Urothelium cell line (cell line): ENCODE data around the gene FBLN7.

Experiments
- DNase-seq: peaks from one replicate; pipeline ENCODE4 v3.0.0; 2011; ENCODE audit warnings: low spot score, mixed read lengths
- FAIRE-seq: peaks from 2 replicates; lab custom pipeline; 2011; peaks lifted over from hg19 to GRCh38; lab: Jason Lieb, UNC

The FBLN7 gene

GRCh38 chr2:112220186-112220585 lies 82.0 kb downstream of the FBLN7 start:
- no peak for FAIRE-seq
- no peak for DNase-seq

DNA sequence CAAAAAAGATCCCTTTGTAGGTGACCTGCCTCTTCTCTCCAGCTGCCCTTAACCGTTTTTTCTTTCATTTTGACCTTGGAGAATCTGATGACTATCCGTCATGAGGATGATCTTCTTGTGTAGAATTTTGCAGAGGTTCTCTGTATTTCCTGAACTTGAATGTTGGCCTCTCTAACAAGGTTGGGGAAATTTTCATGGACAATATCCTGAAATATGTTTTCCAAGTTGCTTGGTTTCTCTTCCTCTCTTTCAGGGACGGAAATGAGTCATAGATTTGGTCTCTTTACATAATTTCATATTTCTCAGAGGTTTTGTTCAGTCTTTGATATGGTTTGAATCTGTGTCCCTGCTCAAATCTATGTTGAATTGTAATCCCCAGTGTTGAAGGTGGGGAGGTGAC lies 82.6 kb downstream of the FBLN7 start:
- DNase-seq, result no peak

DNA sequence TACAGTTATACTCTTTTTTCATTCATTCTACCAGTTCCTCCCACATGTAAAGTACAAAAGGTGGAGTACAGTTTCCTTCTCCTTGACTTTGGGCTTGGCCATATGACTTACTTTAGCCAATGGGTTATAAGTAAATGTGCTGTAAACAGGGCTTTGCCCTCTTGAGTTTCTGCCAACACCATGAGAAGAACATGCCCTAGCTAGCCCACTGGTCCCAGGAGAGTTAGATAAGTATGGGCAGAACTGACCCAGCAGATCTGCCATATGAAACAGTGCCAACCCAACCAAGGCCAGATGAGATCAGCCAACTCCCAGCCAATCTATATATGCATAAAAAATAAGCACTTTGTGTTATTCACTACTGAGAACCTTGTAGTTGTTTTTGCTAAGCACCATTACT lies 91.2 kb downstream of the FBLN7 start:
- FAIRE-seq (no peak), DNase-seq (peak; percentile 22)

More for the DNA sequence above, 82.6 kb downstream of the FBLN7 start:
- no peak for FAIRE-seq

DNA sequence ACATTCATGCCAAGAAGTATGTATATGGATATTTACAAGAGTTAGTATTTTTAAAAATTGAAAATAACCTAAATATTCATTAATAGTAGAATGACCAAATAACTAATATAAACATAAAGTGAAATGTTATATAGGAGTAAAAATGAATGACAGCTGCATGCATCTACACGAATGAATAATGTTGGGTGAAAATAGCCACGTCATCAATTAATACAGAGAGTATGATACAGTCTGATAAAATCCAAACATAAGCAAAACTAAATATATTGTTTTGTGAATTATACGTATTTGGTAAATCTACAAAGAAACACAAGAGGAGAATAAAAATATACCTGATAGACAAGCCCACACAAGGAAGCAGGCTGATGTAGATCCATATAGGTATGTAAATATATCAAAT lies 92.2 kb downstream of the FBLN7 start:
- DNase-seq, result no peak
- FAIRE-seq, result no peak
